Ascending aorta (tissue), 2 donors: ENCODE results near the gene MEIS3. TPM values are rescaled to one million over a fixed set of nuclear protein-coding genes. Genes with fewer than 3 reads are reported as not detected.

Source experiments
- DNase-seq, 2 donors: peaks; one replicate each; pipeline ENCODE4 v3.0.0-alpha.2; 2019; ENCODE audit warnings: low spot score in 2 of 2
- H3K27ac ChIP-seq, 2 donors: fragments of 200-600 bp; sonication (generic); one replicate each; pipeline ENCODE4 v1.5.1; 2016 to 2017; ENCODE audit warnings: mild to moderate bottlenecking in 1 of 2
- H3K27me3 ChIP-seq: fragments of 200-600 bp; sonication (generic); one replicate; pipeline ENCODE4 v1.5.1; 2017
- H3K36me3 ChIP-seq, 2 donors: fragments of 200-600 bp; sonication (generic); one replicate each; pipeline ENCODE4 v1.5.1; 2016
- H3K4me1 ChIP-seq, 2 donors: fragments of 200-600 bp; sonication (generic); one replicate each; pipeline ENCODE4 v1.5.1; 2016 to 2017; ENCODE audit warnings: mild to moderate bottlenecking in 1 of 2
- H3K4me3 ChIP-seq, 2 donors: fragments of 200-600 bp; sonication (generic); one replicate each; pipeline ENCODE4 v1.5.1; 2016 to 2017; ENCODE audit warnings: mild to moderate bottlenecking in 1 of 2
- H3K9me3 ChIP-seq, 2 donors: fragments of 200-600 bp; sonication (generic); one replicate each; pipeline ENCODE4 v1.5.1; 2016
- CTCF ChIP-seq, 3 experiments: fragments of 200-600 bp in 2 of 3; fragments of 450-650 bp in 1 of 3; sonication (generic) in 2 of 3; IDR thresholded peaks; one replicate each; pipeline ENCODE4 v1.5.1; 2016 to 2019; ENCODE audit warnings: antibody characterized with exemption in 3 of 3, mild to moderate bottlenecking in 1 of 3, moderate library complexity in 1 of 3
- intact Hi-C: fragments of 100-400 bp; cut with DNase I; formaldehyde crosslinking; loops from one replicate; pipeline ENCODE4 v1.15.1; 2023
- total RNA-seq: library from RNA; depleted of rRNA; stranded (reverse); fragments of >200 nt; gene quantifications from one replicate; pipeline ENCODE4 v1.1.0, GENCODE V29; 2016

MEIS3 gene
- total RNA-seq, 1 donor from 2014 or later, result 28.6 TPM

GRCh38 chr19:47443331-47443730, 24.0 kb upstream of the MEIS3 start:
- TF ChIP-seq CTCF (IDR thresholded peaks at IDR 0.05), result no peak
- intact Hi-C loops, result no loop called here
- Histone ChIP-seq H3K4me3 (no peak overlapping the region), H3K4me1 (peaks cover 0 to 3% of the 10 kb centered on the region in 2 donors), H3K36me3 (no peaks in the 10 kb centered on the region), H3K9me3 (no peaks in the 10 kb centered on the region), H3K27ac (no peak overlapping the region), H3K27me3 (peaks cover 45% of the 10 kb centered on the region)
- no peak for DNase-seq

- Histone ChIP-seq H3K9me3 (no peaks in the 10 kb centered on the region), H3K4me1 (no peaks in the 10 kb centered on the region), H3K27me3 (peaks cover 8% of the 10 kb centered on the region), H3K4me3 (no peak overlapping the region), H3K27ac (no peak overlapping the region), H3K36me3 (no peaks in the 10 kb centered on the region)
- no peak for TF ChIP-seq CTCF (IDR thresholded peaks at IDR 0.05)
- intact Hi-C loops, result no loop called here
- no peak for DNase-seq
These were observed 19.5 kb upstream of the MEIS3 start for GRCh38 chr19:47438793-47439220.

GRCh38 chr19:47437500-47437899, 18.2 kb upstream of the MEIS3 start:
- intact Hi-C loops, result no loop called here

GRCh38 chr19:47436712-47437401, 17.5 kb upstream of the MEIS3 start:
- DNase-seq, result peak in 1 of 2 donors; percentile 86
- peak; percentile 81 to 92 (median 92) for TF ChIP-seq CTCF (IDR thresholded peaks at IDR 0.05)
- Histone ChIP-seq H3K36me3 (no peaks in the 10 kb centered on the region), H3K9me3 (no peaks in the 10 kb centered on the region), H3K27me3 (peaks cover 5% of the 10 kb centered on the region), H3K27ac (no peak overlapping the region), H3K4me1 (no peaks in the 10 kb centered on the region), H3K4me3 (no peak overlapping the region)
- intact Hi-C loops, result loop anchor here (1.0 kb wide), 3 partner anchors 78 to 270 kb away; partner anchors contain the start of gene NAPA

More at GRCh38 chr19:47437500-47437899, 18.2 kb upstream of the MEIS3 start:
- no peaks in the 10 kb centered on the region for H3K9me3 ChIP-seq
- H3K4me1 ChIP-seq, result no peaks in the 10 kb centered on the region
- H3K27ac ChIP-seq, result no peak overlapping the region
- no peak for TF ChIP-seq CTCF (IDR thresholded peaks at IDR 0.05)
- H3K4me3 ChIP-seq, result no peak overlapping the region
- H3K27me3 ChIP-seq, result no peaks in the 10 kb centered on the region
- DNase-seq, result no peak
- no peaks in the 10 kb centered on the region for H3K36me3 ChIP-seq

- Histone ChIP-seq H3K9me3 (no peaks in the 10 kb centered on the region), H3K36me3 (no peaks in the 10 kb centered on the region), H3K27ac (no peak overlapping the region), H3K4me3 (no peak overlapping the region), H3K27me3 (peaks cover 13% of the 10 kb centered on the region), H3K4me1 (no peaks in the 10 kb centered on the region)
- no peak for DNase-seq
- intact Hi-C loops, result loop anchor here (1.0 kb wide), 3 partner anchors 79 to 271 kb away; partner anchors contain the start of gene NAPA
- no peak for TF ChIP-seq CTCF (IDR thresholded peaks at IDR 0.05)
These were observed 16.6 kb upstream of the MEIS3 start for GRCh38 chr19:47435883-47436417.
